A172 (cell line): ENCODE results near the gene FAM222B. TPM values are rescaled to one million over a fixed set of nuclear protein-coding genes. Genes with fewer than 3 reads are reported as not detected.

Experiments used
- DNase-seq: peaks from one replicate; pipeline ENCODE4 v3.0.0-alpha.2; 2015; ENCODE audit warnings: low spot score
- total RNA-seq: library from RNA; depleted of rRNA; stranded (reverse); fragments of >200 nt; shearing (Covaris generic); gene quantifications from 2 replicates; pipeline ENCODE4 v1.2.3, GENCODE V29; 2014; rRNA removed

Gene FAM222B
- total RNA-seq, 1 experiment from 2014 or later, result 9.2 TPM

DNA sequence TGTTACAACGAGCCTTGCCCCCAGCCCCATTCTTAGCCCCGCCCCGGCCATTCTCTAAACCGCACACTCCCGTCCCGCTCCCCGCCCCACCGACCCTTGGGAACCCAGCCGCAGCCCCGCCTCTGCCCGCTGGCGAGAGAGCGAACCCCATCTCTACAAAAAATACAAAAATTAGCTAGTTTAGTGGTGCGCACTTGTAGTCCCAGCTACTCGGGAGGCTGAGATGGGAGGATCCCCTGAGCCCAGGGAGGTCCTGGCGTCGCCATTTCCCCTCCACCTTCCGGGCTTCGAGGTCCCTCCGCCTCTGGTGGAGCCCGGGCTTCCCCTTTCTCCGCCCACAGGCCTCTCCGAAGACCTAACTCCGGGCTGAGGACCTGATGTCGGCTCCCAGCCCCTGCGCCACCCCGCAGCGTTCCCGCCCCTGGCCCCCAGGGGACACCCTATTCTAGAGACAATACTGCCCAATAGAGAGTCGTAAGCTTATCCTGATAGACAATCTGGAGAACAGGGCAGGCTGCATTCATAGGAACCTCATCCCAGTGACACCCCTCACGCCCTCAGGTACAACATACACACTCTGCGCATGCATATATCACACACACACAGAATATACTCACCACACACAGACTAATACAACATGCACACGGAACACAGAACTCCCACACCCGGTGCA, 130.4 kb downstream of the FAM222B start:
- DNase-seq, result no peak

DNA sequence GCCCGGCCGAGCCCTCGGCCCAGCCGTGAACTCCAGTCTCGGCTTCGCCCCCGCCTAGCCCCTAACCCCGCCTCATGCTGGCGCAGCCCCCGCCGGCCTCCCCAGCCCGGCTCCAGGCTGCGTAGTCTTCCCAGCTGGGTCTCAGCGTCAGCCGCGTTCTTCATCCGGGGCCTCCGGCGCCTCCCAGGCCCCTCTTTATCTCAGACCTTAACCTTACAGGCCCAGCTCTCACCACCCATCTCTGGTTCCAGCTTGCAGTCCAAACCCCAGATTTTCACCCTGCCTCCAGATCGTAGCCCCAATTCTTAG, 130.9 kb downstream of the FAM222B start, which contains the start of gene PROCA1:
Gene PROCA1 (minus strand): TSS at position 166 of the 309 bp plus-strand sequence. CDS start 228 bp downstream, outside the sequence.
- DNase-seq, result no peak

DNA sequence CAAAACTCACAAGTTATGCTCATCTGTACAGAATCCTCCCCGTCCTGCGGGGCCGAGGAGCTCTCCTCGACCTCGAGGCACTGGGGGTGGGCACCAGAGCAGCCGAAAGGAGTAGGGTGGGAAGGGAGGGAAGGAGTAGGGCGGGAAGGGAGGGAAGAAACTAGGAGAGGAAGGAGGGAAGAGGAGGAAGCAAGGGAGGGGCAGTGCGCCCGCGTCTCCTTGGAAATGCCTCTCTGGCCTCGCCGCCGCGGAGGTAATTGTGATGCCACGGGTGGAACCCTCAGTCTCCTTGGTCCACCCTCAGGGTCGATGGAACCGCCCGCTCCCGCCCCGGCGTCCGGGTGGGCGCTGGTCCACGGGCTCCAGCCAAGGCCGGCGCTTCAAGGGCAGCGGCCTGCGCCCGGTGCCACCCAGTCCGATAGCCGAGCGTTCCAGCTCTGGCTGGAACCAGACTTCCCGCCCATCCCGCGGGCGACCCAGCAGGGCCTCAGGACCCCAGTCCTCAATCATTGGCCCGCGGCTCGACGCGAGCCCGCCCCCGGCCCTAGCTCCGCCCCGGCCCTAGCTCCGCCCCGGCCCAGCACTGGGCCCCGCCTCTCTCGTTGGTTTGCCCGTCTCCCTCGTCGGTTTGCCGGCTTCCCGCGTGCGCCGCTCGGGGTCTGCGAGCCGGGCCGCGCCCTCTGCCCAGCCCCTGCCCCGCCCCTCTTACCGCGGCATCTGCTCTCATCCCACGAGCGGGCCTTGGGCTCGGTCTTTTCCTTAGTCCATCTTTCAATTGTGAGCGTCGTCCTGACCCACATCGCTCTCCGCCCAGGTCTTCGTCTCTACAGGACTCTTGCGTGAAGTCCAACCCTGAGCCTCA, 131.5 kb downstream of the FAM222B start:
- DNase-seq, result peak; percentile 89

DNA sequence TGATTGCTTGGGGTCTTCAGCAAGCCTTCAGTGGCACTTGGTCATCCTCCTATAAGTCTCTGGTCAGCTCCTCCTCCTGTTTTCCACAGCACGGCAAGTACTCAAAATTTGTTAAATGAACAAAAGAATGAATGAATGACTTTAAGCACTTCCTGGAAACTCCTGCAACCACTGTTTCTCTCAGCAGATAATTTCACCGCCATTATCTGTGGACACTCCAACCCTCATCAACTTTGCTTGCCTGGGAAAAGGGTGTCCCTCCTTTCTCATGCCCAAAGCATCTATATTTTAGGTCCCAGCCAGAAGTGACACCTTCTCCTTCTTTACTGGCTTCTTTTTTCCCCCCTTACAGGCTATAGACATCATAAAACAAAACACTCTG, 135.3 kb downstream of the FAM222B start:
- DNase-seq, result no peak

DNA sequence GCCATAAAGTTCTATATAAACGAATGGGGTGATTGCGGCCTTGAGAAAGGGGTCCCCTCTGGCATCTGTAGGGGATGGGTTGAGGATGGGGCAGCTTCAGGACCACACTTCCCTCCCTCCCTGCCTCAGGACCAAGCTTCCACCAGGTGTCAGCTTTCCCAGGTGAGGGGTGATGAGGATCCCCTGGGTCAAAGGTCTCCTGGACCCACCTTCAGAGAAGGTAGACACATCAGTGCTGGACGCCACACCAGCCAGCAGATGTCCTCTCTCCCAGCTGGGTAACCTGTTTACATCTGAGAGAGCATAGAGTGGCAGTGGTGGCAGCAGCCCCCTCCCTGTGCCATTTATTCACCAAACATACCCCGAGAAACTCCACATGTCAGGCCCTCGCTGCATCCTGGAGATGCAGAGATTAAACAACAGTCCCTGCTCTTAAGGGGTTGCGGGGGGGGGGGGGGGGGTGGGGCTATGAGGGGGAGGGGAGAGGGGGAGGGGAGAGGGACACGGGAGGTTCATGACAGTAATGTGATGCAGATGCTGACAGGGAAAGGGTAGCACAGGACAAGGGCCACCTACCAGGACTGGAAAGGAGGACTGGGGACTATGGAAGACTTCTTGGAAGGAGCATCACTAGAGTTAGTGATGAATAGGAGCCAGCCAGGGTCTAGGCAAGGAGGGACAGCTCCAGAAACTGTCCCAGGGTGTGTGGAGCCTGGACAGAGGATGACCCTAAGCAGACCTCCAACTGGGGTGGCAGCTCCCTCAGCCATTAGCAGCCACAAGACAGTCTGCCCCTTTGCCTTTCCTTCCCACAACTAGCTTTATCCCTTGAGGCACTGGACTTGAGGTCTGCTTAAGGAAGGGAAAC, 135.9 kb downstream of the FAM222B start:
- DNase-seq, result no peak

Other genes starting within 250 kb of the FAM222B start
- gene SPAG5, start 243.8 kb downstream of the FAM222B start, total RNA-seq, result 162 and 170 TPM in 2 replicates
- gene RSKR, start 228.6 kb downstream of the FAM222B start, total RNA-seq, result 6.5 and 8.4 TPM in 2 replicates
- gene BLTP2, start 197.6 kb downstream of the FAM222B start, total RNA-seq, result 119 and 131 TPM in 2 replicates
- gene SDF2, start 180.9 kb downstream of the FAM222B start, total RNA-seq, result 102 and 112 TPM in 2 replicates
- 52.7 and 55.8 TPM in 2 replicates for gene SUPT6H, start 180.6 kb downstream of the FAM222B start, total RNA-seq
- 1.2 and 2.0 TPM in 2 replicates for gene PROCA1, start 130.9 kb downstream of the FAM222B start, total RNA-seq
- gene RAB34, start 124.9 kb downstream of the FAM222B start, total RNA-seq, result 246 and 286 TPM in 2 replicates
- gene RPL23A, start 122.8 kb downstream of the FAM222B start, total RNA-seq, result 697 and 1,197 TPM in 2 replicates
- 3.3 and 3.9 TPM in 2 replicates for gene TLCD1, start 116.6 kb downstream of the FAM222B start, total RNA-seq
- gene NEK8, start 114.0 kb downstream of the FAM222B start, total RNA-seq, result 1.5 and 2.5 TPM in 2 replicates
- gene TRAF4, start 98.8 kb downstream of the FAM222B start, total RNA-seq, result 75.5 and 90.6 TPM in 2 replicates
- 45.1 and 66.6 TPM in 2 replicates for gene ERAL1, start 12.2 kb upstream of the FAM222B start, total RNA-seq
- gene FLOT2, start 54.9 kb upstream of the FAM222B start, total RNA-seq, result 43.9 and 45.5 TPM in 2 replicates
- gene DHRS13, start 60.3 kb upstream of the FAM222B start, total RNA-seq, result 12.7 and 13.9 TPM in 2 replicates
- 16.0 and 22.3 TPM in 2 replicates for gene PHF12, start 108.7 kb upstream of the FAM222B start, total RNA-seq
- 0.07 and 0.52 TPM in 2 replicates for gene SEZ6, start 163.2 kb upstream of the FAM222B start, total RNA-seq
- gene PIPOX, start 200.4 kb upstream of the FAM222B start, total RNA-seq, result 1.1 and 1.7 TPM in 2 replicates